Stimulated activated CD8-positive, alpha-beta memory T cell treated with anti-CD3 and anti-CD28 coated beads, Interleukin-15, amount 100 ng/mL, for 48 hours (primary cell): ENCODE results near the gene PERM1.
"Not testable (repeated sequence)": the region's sequence is repeated elsewhere in the genome, so short reads cannot be mapped to it uniquely, and the experiment has no call there.

ENCODE experiments used
- DNase-seq, 2 donors: peaks; one replicate each; pipeline ENCODE4 v3.0.0-alpha.2; 2020; ENCODE audit warnings: low read depth in 2 of 2

PERM1 gene

GRCh38 chr1:947958-948357, 33.9 kb downstream of the PERM1 start:
- no peak for DNase-seq

GRCh38 chr1:946811-947210, 35.1 kb downstream of the PERM1 start:
- not testable (repeated sequence) for DNase-seq

GRCh38 chr1:945688-946556, 36.0 kb downstream of the PERM1 start:
- DNase-seq, result no peak

GRCh38 chr1:944341-945325, 37.3 kb downstream of the PERM1 start:
- DNase-seq, result no peak

GRCh38 chr1:943545-944340, 38.1 kb downstream of the PERM1 start:
- DNase-seq, result no peak

- no peak for DNase-seq
These were observed 38.9 kb downstream of the PERM1 start for GRCh38 chr1:942864-943533.

GRCh38 chr1:942411-942821, 39.5 kb downstream of the PERM1 start:
- DNase-seq, result no peak

GRCh38 chr1:941588-942383, 40.1 kb downstream of the PERM1 start:
- no peak for DNase-seq

GRCh38 chr1:941015-941587, 40.8 kb downstream of the PERM1 start:
- no peak for DNase-seq

GRCh38 chr1:940107-941014, 41.5 kb downstream of the PERM1 start:
- DNase-seq, result no peak

GRCh38 chr1:939511-940106, 42.3 kb downstream of the PERM1 start:
- no peak for DNase-seq

- DNase-seq, result no peak
These were observed 43.0 kb downstream of the PERM1 start for GRCh38 chr1:938711-939489.

- no peak for DNase-seq
These were observed 43.7 kb downstream of the PERM1 start for GRCh38 chr1:938088-938683.

GRCh38 chr1:937521-937920, 44.4 kb downstream of the PERM1 start:
- no peak for DNase-seq

- no peak for DNase-seq
These were observed 45.3 kb downstream of the PERM1 start for GRCh38 chr1:936348-937264.

- DNase-seq, result no peak
These were observed 46.1 kb downstream of the PERM1 start for GRCh38 chr1:935751-936231.
